HG02763 (cell line): Measurements from ENCODE around the gene HECA.
A peak's percentile ranks its signal among the peaks of the same experiment; 100 is the strongest.

Experiments
- ATAC-seq: cut with Tn5 transposase; IDR thresholded peaks from one replicate; pipeline ENCODE4 v1.9.1; 2021; ENCODE audit warnings: mild to moderate bottlenecking, moderate library complexity; ENCODE audit not compliant: unreplicated experiment

HECA gene

DNA sequence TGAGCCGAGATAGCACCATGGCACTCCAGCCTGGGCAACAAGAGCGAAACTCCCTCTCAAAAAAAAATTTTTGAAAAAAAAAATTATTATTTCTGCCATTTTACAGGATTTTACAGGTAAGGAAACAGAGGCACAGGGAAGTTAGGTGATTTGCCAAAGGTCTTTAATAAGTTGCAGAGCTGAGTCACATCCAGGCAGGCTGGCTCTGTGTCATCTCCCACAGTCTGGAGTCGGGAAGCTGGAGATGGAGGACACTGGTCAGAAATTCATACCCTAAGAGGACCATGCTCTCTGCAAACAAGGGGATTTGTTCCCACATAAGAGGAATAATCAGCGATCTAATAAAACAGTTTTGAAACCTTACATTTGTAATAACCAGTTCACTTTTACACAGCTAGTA lies 24.1 kb downstream of the HECA start:
- ATAC-seq, result no peak

DNA sequence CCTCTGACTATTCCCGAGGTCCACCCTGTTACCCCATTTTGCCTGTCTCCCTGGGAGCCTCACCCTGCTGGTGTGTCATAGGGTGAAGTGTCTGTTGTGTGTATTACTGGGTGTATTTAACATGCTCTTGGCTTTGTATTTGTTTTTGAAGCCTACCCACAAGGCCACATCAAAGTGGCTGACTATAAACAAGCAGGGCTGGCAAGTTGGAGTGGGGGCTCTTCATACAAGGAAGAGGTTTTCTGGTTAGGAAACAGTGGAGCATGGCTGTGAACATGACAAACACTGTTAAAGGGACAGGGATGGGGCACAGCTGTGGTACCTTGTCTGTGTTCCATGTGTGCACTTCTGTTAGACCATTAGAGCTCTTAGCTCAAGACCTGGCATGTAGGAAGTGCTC lies 26.3 kb downstream of the HECA start:
- ATAC-seq, result no peak

DNA sequence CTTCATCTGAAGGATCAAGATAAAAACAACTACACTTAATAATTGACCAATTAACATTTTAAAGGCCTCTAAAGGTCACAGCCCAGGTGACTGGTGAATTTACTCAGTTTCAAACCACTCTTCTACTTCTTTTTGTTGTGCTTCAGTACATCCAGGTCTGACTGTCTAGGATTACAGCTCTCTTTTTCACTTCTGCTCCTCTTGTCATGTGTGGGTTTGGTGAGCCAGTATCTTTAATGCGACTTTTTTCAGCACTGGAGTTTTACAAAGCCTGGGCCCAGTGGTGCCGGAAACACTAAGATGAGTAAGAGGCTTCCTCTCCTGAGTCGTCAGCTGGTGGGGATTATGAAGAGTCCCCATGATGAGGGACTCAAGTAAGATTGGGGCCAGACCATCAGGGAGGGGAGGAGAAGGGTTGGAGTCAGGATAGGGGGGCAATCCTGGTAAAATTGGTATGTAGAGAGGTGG lies 27.0 kb downstream of the HECA start:
- ATAC-seq, result peak; percentile 98

DNA sequence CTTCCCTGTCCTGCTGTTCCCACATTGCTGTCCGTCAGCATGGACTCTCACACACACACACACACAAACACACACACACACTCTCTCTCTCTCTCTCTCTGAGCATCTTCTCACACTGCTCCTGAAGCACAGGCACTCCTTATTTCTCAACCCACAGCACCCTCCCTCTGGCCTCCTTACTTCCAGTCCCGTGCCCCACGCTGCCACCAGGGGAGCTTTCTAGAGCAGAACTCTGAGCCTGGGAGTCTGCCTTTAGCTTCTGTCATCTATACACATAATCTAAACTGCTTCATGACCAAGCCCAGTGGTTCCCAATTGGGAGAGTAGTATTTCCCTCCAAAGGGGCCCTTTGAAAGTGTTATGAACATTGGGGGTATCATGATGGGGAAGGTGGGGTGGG lies 29.1 kb downstream of the HECA start:
- no peak for ATAC-seq

DNA sequence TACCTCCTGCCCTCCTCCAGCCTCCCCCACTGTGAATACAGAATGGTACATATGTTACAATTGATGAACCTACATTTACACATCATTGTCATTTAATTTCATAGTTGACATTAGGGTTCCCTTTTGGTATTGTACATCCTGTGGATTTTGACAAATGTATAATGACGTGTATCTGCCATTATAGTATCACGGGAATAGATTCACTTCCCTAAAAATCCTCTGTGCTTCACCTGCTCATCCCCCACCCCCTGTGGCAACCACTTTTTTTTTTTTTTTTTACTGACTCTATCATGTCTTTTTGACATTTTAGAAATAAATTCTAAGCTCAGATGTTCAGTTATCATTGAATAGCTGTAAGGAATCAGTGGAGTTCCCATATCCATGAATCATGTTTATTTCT lies 30.4 kb downstream of the HECA start:
- ATAC-seq, result no peak

DNA sequence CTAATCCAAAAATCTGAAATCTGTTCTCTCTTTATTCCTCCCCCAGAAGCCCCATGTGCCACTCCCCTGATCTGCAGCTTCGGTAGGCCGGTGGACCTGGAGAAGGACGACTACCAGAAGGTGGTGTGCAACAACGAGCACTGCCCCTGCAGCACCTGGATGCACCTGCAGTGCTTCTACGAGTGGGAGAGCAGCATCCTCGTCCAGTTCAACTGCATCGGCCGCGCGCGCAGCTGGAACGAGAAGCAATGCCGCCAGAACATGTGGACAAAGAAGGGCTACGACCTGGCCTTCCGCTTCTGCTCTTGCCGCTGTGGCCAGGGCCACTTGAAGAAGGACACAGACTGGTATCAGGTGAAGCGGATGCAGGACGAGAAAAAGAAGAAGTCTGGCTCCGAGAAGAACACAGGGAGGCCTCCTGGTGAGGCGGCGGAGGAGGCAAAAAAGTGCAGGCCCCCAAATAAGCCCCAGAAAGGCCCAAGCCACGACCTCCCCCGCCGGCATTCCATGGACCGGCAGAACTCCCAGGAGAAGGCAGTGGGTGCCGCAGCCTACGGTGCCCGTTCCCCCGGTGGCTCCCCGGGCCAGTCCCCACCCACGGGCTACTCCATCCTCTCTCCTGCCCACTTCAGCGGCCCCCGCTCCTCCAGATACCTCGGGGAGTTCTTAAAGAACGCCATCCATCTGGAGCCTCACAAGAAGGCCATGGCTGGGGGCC lies 31.5 kb downstream of the HECA start:
- ATAC-seq, result no peak

DNA sequence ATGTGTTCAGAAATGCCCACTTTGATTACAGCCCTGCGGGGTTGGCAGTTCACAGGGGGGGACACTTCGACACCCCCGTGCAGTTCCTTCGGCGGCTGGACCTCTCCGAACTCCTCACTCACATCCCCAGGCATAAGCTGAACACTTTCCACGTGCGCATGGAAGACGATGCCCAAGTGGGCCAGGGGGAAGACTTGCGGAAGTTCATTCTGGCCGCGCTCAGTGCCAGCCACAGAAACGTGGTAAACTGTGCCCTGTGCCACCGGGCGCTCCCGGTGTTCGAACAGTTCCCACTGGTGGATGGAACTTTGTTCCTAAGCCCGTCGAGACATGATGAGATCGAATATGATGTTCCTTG lies 32.1 kb downstream of the HECA start:
- no peak for ATAC-seq

DNA sequence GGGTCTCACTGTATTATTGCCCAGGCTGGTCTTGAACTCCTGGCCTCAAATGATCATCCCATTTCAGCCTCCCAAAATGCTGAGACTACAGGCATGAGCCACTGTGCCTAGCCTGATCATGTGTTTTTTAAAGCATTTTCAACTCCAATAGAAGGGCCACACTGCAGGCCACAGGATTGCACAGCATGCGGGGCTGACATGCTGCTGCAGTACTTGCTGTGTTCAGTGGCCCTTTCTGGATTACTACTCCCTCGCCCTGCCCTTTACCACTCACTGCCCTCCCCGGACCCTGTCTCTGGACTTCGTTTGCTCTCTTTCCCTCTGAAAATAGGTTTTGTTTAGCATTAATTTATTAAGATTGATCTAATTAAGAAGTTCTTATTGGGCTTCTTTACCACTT lies 37.3 kb downstream of the HECA start:
- no peak for ATAC-seq

DNA sequence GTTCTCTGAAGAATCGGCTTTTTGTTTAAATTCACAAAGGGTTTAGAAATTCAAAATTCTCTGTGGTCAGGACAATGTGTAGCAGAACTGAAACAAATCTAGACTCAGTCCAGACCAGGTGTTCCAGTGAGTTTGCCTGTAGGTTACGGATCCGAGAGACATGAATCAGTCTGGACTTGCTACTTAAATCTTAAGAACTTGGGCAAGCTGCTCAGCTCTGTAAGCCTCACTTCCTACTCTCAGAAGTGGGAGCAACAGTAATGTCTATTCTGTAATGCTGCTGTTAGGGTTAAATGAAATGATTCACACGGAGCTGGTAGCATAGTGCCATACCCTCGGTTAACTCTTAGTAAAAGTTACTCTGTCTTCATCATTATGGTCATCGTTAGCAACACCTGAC lies 37.7 kb downstream of the HECA start:
- no peak for ATAC-seq

DNA sequence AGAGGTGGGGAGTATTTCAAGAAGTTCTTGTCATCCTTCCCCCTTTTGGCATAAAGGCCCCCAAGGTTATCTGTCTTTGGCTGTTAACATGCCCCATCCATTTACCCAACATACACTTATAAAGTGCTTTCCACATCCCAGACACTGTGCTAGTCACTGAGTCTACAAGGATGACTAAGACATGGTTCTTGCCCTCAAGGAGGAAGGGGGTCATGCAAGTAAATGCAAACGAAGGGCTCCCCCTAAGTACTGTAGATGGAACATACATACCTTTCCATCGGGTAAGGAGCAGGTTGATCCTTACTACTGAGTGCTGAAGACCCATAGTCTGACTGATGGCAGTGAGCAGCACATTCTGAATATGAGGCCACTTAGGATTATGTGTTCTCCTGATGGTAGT lies 38.3 kb downstream of the HECA start:
- ATAC-seq, result no peak

DNA sequence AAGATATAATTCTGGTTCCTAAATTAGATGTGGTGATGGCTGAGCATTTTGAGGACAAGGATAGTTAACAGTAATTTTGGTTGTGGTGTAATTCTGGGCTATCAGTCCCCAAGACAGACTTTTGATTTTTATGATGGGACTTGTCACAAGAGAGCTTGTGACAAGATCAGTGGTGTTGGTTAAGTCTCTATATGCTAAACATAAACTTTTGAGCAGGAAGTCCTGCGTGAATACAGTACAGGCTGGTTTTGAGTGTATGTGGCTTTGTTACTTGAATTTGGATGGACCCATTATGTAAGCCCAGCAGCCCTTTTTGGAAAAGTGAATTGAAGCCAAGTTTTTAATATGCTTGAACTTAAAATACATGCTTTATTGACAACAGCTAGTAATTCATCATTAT lies 38.9 kb downstream of the HECA start:
- no peak for ATAC-seq

DNA sequence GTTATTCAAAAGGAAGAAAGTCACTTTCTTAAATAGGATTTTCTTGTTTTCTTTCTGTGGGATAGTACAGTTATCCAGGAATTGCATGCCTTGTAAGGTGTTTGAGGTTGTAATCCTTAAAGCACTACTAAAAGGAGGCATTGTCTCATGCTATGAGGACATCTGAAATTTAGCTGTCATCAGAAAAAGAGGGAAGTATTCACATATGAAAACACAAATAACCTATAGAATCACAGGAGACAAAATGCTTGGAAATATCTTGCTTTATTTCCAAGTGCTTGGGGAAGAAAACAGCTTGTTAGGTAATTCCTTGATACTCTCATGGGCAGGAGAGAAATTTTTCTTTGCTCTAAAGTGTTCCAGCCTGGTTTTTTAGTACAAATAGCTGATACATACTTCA lies 40.1 kb downstream of the HECA start:
- ATAC-seq, result no peak

DNA sequence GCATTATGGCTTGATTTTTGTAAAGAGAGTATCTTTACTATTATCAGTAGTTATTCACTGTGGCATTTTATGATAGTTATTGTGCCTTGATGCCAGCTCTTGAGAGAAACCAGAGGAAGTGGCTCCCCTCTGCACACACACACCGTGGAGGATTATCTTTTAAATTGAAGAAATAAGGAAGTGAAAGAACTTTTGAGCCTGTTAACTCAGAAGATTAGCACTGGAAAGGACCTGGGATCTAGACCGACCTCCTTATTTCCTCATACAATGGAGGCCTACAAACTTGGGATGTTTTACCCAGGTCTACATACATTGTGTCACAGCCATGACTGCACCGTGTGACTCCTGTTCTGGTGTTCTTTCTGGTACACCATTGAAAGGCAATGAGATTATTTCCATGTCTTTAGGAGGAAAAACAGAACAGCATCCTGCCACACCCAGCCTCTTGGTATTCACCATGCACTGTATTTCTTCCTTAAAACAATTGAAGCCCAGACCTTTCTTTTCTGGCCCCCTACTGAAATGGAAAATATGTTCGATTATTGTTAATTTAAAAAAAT lies 40.6 kb downstream of the HECA start:
- ATAC-seq, result no peak

DNA sequence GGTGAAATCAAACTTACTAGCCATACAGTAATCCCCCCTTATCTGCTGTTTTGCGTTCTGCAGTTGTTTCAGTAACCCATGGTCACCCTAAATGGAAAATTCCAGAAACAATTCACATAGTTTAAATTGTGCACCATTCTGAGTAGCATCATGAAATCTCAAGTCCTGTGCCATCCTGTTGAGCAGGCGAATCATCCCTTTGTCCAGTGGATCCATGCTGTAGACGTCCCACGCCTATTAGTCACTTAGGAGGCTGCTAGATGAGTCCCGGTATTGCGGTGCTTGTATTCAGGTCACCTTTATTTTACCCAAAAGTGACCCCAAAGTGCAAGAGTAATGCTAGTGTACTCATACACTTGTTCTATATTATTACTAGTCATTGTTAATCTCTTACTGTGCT lies 46.4 kb downstream of the HECA start:
- no peak for ATAC-seq

DNA sequence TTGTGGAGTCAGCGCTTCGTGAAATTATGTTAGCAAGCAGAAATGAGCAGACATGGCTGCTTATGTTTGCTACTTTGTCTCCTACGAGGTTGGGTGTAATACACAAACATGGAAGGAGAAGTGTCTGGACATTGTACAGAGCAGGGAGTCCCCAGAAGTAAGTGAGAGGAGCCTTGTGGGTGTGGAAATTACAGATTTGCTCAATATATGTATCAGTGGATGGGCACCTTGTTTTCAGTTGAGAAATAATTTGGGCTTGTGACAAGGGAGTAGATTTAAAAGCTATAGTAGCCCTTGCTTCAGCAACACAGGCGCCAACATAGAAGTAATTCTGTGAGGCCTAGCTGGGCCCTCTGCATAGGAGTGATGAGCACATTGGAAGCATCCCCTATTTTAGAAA lies 49.2 kb downstream of the HECA start:
- no peak for ATAC-seq

DNA sequence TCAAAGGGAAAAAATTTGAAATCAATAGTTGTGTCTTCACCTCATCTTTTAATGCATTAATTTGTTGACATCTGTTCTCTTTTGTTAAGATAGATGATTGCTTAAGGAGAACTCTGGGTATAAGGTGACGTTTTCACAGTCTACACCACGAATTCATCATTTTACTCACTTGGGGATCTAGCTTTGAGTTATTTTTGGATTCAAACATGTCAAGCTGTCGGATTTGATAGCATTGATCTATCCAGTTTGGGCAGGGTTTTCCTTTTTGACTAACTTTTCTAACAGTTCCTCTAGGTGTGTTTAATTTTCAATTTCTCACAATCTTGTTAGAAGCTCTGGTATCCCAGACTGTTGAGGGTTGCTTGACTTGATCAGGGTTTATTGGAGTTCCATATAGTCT lies 49.6 kb downstream of the HECA start:
- ATAC-seq, result no peak

DNA sequence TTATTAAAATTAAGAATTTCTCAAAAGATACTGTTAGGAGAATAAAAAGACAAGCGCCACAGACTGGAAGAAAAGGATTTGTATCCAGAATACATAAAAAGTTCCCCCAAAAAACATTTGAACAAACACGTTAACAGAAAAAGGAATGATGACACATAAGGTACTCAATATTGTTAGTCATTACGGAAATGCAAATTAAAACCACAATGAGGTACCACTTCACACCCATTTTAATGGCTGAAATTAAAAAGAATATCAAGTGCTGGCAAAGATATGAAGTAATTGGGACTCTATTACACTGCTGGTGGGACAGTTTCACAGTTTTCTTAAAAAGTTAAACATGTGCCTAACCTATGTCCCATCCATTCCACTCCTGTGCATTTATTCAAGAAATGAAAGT lies 51.4 kb downstream of the HECA start:
- no peak for ATAC-seq

DNA sequence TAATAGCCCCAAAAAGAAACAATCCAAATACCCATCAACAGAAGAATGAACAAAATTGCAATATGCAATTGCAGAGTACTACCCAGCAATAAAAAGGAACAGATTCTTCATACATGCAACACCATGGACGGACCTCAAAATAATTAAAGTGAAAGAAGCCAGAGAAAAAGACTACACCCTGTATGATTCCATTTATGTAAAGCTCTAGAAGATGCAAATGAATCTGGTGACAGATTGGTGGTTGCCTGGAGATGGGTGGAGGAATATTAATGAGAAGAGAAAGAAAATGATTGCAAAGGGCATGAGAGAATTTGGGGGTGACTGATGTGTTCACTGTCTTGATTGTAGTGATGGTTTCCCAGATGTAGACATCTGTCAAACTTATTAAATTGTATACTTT lies 51.8 kb downstream of the HECA start:
- ATAC-seq, result no peak

DNA sequence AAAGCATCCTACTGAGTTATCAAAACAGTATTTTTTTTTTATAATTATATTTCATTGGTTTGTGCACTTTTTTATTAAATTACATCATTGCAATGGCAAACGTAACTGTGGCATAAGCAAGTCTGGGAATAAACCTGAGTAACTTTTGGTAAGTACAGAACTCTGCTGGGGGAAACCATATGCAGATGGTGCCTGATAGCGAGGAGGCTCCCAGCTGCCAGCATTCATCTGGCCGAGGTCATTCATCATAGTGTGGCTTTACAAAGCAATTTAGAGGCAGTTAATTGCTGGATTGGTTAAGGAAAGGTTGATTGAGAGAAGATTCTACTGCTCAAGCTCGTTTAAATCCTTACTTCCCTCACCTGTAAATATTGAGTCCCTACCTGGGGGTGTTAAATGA lies 52.6 kb downstream of the HECA start:
- ATAC-seq, result no peak

DNA sequence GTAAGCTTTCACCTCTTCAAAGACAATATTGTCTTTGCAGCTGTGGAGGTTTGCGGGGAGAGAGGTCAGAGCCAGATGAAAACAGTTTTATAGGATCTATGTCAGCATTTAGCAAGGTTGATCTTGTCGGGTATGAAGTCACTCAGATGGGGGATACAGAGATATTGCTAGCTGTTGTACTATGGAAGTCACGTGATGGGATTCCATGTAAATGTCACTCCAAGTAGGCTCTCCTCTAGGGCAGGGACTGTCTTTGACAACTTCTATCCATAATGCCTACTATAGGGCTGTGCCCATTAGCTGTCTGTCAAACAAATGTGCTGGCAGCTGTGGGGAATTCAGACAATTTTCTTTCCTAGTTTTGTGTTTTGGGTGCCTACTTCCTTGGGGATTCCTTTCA lies 54.8 kb downstream of the HECA start:
- ATAC-seq, result no peak

DNA sequence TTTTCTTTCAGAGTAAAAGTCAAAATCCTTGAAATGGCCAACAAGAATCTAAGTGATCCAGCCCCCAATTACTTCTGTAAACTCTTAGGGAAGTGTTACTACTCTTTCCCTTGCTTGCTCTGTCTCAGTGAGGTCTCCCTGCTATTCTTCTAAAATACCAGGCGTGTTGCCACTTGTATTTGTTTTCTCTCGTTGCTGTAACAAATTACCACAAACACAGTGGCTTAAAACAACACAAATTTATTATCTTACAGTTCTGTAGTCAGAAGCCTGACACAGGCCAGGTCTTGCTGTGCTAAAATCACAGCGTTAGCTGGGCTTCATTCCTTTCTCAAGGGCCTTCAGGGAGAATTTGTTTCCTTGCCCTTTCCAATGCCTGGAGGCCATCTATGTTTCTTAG lies 59.9 kb downstream of the HECA start:
- ATAC-seq, result no peak

DNA sequence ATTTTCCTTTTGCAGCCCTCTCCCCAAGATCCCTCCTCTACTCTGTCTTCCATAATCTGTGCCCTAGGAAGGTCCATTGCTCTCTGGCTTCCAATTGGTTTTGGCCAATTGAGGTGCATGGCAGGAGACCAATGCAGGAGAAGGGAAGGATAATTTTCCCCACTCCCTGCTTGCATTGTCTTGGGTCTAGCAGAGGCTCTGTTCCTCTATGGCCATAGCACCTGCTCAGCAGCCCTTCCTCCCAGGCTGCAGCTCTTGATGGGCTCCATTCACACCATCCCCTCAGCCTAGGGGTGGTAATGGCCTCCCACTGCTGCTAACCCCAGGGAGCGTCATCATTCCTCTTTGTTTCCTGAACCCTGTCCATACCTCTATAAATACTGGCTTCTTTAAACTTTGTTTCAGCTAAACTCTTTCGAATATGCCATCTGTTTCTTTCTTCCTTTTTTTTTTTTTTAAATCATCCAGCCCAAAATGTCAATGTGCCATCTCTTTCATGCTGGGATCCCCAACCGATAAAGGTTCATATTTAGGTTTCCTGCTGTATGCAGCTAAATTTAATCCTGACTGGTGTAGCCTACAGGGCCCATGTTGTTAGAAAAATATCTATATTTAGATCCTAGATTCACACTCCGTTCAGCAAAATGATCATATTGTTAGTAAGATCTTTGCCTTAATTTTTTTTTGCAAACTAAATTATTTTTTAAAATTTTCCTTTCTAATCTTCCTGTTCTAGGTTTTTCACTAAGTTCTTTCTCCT lies 63.8 kb downstream of the HECA start:
- ATAC-seq, result no peak
